GM18505 (cell line): ENCODE measurements around the gene RNF227.

Experiments used
- ATAC-seq: cut with Tn5 transposase; IDR thresholded peaks from one replicate; pipeline ENCODE4 v1.9.1; 2021; ENCODE audit not compliant: unreplicated experiment
- POLR2A ChIP-seq: IDR thresholded peaks from 4 replicates; pipeline ENCODE4 v1.6.1; 2011; ENCODE audit warnings: borderline replicate concordance; ENCODE audit not compliant: insufficient read depth, insufficient read length; ENCODE audit errors: extremely low read depth

The RNF227 gene

DNA sequence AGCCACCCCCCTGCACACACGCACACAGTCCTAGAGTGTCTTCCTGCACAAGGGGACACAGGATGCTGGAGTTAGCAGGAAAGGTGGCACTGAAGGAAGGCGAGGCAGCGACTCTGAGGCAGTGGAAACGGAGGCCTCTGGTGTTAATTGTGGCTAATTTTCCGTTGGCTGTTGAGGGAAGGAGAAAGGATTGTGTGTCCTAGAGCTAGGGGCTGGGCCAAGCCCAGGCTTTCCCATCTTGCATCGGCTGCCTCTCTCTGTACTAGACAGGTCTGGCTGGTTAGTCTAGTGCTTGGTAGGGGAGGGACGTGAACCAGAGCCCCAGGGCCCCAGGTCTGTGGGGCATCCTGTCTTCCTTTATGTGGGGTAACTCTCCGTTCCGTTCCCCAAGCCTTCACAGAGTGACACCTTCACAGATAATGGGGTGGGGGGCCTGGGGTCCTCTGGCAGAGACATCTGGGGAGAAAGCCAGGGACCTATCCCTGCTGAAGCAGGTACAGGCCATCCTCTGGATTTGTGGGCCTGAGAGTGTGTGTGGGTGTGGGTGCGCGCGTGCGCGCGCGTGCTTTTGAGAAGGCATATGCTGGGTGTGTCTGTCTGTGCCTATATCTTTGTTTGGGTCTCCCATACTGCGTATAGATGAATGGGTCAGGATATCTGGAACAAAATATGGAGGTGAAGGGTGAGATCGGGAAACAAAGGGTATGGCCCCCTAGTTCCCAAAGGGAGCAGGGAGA, 27.7 kb downstream of the RNF227 start, which contains the start of gene CHD3:
TSS of gene CHD3 (plus strand) at position 606 of the 737 bp plus-strand sequence. CDS start 212 bp downstream, outside the sequence.
- no peak for ATAC-seq
- TF ChIP-seq POLR2A: no peak

GRCh38 chr17:7887482-7888183, 28.5 kb downstream of the RNF227 start:
- TF ChIP-seq POLR2A: peak; percentile 24
- peak; percentile 46 for ATAC-seq

GRCh38 chr17:7887038-7887481, 29.0 kb downstream of the RNF227 start:
- ATAC-seq: no peak
- no peak for TF ChIP-seq POLR2A

GRCh38 chr17:7886227-7887037, 29.7 kb downstream of the RNF227 start:
- ATAC-seq: no peak
- no peak for TF ChIP-seq POLR2A

DNA sequence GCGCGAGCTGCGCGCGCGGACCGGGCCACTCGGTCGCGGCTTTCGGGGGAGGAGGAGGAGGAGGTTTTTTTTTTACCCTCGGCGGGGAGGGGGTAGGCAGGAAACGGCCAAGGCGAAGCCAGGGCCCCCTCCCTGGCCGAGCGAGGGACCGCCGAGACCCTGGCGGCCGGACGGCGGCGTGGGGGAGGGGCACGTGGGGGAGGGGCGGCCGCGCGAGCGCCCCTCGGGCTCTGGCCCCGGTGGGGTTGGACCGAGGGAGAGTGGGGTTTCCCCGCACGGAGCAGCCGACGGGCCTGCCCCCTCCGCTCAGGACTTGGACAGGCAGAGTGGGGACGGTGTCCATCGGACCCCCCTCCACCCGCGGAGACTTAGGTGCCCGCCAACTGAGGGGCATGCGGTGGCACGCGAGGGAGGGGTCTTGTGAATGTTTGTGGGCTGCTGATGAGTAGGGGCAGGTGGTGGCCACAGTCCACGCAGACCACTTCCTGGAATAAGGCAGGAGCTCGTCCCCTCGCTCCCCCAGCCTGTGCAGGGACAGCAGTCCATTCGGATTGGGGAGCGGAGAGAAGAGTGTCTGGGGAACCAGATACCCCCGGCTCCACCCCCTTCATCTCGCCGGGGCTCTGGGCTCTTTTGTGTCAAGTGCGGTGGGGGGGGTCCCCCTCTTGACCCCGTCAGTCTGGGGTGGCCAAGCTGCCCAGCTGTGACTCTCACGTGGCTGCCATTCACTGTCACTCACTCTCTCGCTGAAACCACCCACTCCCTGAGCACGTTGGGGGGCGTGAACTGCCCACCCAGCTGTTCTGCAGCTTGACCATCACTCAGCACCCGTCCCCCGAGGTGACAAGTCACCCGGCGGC, 30.5 kb downstream of the RNF227 start:
- TF ChIP-seq POLR2A: peak; percentile 56
- ATAC-seq: no peak

DNA sequence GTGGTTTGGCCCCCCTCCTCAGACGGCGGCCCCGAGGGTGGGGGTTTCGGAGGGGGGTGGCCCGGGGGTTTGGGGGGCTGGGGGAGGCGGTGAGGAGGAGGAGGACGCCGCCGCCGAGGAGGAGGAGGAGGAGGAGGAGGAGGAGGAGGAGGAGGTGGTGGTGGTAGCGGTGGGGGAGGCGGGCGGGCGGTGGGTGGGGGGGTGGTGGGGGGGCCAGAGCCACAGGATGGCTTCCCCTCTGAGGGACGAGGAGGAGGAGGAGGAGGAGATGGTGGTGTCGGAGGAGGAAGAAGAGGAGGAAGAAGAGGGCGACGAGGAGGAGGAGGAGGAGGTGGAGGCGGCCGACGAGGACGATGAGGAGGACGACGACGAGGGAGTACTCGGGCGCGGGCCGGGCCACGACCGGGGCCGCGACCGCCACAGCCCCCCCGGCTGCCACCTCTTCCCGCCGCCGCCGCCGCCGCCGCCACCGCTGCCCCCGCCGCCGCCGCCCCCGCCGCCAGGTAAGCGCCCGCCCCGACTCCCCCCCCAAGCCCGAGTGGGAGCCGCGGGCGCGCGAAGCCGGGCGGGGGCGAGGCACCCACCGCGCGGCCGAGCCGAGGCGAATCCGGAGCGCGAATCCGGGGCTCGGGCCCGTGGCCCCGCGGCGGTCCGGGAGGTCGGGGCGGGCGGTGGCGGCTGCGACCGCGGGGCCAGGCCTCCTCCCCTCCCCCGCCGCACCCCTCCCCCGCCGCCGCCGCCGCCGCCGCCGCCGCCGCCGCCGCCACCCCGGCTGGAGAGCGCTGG, 31.3 kb downstream of the RNF227 start:
- TF ChIP-seq POLR2A: no peak
- ATAC-seq: no peak

DNA sequence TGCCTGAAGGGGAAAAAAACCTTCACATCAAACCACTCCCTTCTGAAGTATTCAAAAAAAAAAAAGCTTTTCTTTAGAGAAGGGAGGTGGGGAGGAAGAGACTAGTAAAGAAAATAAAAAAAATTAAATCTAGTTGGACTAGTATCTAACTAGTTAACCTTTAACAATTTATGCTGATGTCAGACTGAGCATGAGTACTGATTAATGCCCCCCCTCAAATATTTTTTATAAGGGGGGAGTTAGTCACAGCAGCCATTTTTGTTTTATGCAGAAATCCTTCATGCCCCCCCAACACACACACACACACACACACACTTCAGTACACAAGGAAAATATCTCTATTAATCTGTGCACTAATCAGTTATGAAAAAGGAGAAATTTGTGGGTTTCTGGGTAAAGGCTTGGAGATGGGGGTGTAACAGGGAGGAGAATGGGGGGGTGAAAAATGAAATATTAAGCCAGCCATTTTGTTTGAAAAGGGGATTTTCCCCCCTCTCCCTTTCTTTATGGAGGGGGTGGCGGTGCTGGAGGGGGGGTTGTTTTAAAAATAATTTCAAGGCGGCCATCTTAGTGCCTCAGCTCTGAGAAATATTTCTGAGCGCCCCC, 32.2 kb downstream of the RNF227 start:
- ATAC-seq: no peak
- TF ChIP-seq POLR2A: no peak

- no peak for TF ChIP-seq POLR2A
- no peak for ATAC-seq
Measured at GRCh38 chr17:7882629-7883028, 33.5 kb downstream of the RNF227 start.

GRCh38 chr17:7882068-7882467, 34.0 kb downstream of the RNF227 start:
- ATAC-seq: no peak
- TF ChIP-seq POLR2A: no peak

DNA sequence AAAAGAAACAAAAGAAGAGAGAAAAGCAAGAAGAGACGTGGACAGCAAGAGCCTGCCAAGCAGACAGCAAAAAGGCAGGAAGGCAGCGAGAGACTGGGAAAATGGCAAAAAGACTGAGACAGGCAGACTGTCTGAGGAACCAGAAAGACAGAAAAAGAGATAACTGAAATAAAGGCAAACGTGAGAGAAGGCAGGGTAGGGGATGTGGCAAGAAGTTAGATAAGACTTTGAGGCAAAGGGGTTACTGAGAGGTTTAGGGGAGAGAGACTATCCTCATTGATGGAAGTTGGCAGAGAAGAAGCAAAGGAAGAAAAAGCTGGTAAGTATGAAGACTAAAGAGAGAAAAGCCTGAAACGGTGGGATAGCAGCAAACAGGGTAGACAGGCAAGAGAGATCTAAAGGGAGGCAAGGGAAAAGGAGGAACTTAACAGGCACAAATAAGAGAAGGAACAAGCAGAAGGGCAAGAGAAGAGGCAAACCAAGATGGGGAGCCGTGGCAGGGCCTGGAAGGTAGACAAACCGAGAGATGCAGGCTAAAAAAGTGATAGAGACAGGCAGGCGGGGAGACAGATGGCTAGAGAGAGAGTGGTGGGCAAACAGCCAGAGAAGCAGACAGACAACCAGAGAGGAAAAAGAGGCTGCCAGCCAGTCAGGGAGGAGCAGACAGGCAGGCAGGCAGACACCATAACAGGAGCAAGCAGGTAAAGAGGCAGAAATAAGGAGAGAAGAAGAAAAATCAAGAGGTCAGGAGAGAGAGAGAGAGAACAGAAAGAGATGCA, 34.6 kb downstream of the RNF227 start:
- no peak for TF ChIP-seq POLR2A
- no peak for ATAC-seq
